IPS-NIHi7 (cell line): Measurements from ENCODE around the gene SRF.
"Not testable (repeated sequence)": the region's sequence is repeated elsewhere in the genome, so short reads cannot be mapped to it uniquely, and the experiment has no call there.

ENCODE experiments used
- DNase-seq: peaks from one replicate; pipeline ENCODE4 v3.0.0; 2012; ENCODE audit warnings: mixed read lengths; ENCODE audit errors: extremely low spot score

Gene SRF

DNA sequence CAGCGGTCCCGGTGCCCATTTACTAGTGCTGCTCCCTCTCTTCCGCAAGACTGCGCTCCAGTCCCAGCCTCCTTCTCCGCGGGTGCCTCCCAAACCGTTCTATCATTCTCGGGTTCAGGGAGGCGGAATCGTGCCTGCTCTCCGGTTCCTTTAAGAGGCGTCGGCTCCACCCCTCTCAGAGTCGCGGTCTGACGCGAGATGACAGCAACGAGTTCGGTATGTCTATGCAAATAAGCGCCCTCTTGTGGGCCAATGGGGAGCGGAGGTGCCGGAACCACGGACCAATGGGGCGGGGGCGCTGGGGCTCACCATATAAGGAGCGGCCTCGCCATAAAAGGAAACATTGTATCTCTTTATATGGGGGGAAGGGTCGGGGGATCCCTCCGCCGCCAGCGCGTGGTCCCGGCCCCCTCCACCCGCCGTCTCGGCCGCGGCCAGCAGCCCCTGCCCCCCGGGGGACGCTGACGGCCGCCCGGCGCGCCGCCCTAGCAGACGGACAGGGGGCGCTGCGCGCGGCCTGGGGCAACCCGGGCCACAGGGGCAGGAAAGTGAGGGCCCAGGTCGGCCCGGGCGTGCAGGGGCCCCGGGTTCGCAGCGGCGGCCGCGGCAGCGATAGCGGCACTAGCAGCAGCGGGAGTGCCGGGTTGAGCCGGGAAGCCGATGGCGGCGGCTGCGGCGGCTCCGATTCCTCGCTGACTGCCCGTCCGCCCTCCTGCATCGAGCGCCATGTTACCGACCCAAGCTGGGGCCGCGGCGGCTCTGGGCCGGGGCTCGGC, at the start of gene SRF:
Gene SRF (plus strand): TSS at position 339 of the 776 bp plus-strand sequence. CDS start 388 bp downstream, at position 727.
- peak; percentile 92 for DNase-seq

DNA sequence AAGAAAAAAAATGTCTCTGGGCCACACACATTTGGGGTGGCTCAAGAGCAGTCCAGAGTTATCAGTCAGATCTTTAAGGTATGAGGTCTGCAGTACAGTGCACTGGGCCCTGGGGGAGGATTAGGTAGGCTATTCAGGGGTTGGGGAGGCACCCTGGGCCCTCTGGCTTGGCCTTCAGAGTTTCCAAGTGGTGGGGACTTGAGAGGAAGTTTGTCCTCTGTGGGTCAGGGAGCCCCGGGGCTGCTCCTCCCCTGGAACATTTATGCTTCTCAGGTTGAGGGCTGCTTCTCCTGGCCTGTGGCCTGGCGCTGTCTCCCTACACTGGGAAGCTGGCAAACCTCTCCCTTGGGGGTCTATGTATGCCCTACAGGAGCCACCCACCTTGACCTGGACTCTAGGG, 48.9 kb upstream of the SRF start:
- no peak for DNase-seq

DNA sequence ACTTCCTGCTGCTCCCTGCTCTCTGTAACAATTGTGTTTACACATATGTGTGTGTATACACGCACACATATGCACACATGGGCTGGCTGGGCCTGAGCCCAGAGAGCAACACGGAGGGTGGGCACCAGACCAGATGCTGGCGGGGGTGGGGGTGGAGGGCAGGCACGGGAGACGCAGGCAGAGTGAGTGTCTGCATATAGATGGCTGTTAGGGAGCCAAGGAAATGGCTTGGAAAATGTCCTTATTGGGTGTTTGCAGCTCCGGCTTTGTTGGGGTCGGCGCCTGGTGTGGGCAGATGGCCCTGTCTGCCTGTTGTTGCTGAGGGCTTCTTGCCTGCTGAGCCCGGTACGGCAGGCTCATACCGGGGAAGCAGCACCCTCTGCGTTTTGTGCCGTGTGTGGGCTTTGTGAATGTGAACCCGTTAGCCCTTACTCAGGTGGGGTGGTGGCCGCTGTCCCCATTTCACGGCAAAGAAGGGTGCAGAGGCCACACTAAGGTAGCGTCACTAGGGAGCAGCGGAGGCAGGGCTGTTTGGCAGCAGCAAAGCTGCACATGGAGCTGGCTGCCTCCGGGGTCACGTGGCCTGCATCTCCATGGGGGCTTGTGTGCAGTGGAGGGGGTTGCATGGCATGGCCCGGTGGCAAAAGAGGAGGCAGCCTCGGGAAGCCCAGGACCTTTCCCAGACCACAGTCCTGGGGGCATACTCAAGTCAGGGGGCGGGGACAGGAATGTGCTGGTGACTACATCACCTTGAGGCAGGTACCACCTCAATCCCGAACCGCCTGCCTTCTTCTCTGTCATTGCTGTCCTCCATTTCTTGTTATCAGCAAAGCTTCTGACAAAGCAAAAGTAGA, 47.4 kb upstream of the SRF start:
- DNase-seq: no peak

DNA sequence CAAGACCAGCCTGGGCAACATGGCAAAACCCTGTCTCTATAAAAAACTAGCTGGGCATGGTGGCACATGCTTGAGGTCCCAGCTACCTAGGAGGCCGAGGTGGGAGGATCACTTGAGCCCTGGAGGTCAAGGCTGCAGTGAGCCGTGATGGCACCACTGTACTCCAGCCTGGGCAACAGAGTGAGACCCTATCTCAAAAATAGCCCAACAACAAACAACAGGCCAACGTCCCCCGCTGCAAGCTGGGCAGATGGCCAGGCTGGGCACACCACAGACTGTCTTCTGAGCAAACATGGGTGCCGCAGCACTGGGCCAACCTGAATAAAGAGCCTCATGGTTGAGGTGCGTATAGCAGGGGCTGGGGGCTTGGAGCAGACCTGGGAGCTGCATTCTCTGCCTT, 46.6 kb upstream of the SRF start:
- DNase-seq: no peak

DNA sequence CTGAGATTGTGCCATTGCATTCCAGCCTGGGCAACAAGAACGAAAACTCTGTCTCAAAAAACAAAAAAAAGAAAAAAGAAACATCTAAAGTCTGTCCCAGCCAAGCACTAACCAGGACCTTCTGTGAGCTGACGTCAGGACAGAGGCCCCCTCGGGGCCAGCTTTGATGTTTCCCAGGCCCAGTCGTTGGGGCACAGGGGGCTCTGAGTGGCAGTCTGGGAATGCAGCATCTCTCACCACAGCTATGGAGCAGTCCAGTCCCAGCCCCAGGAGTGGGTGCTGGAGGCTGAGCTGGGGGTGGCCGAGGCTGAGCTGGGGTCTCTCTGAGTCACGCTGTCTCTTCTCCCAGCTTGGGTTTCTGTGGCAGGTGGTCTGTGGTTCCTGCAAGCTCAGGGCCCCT, 46.0 kb upstream of the SRF start:
- no peak for DNase-seq

DNA sequence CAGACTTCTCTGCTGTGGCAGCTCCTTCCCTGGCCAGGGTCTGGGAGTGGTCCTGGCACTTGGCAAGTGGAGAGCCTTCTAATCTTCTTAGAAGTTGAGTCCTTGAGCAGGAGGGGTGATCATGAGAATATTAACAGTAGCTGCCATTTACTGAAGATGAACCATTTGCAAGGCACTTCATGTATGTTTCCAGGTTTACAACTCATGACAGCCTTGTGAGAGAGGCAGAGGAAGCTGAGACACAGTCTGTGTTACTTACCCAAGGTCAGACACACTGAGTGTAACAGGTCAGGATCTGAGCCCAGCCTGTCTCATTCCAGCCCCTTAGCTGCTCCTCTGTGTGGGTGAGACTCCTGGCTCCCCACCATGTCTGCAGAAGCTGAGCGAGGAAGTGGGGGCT, 45.5 kb upstream of the SRF start:
- no peak for DNase-seq

DNA sequence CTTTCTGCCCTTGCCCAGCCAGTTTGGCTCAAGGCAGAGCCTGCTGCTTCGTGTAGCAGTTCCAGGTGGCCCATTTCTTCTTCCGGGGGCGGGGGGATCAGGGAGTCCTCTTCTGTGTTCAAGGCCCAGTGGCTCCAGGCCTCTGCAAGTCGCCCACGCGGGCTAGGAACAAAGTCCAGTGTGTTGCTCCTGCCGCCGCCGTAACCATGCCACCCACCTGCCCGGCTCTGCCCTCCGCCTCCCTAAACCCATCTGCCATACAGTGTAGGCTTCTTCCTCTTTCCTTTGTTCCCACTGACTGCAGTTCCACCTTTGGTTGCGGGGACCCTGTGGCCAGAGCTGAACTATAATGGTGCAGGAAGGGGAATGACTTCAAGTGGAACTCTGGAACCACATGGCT, 43.9 kb upstream of the SRF start:
- no peak for DNase-seq

DNA sequence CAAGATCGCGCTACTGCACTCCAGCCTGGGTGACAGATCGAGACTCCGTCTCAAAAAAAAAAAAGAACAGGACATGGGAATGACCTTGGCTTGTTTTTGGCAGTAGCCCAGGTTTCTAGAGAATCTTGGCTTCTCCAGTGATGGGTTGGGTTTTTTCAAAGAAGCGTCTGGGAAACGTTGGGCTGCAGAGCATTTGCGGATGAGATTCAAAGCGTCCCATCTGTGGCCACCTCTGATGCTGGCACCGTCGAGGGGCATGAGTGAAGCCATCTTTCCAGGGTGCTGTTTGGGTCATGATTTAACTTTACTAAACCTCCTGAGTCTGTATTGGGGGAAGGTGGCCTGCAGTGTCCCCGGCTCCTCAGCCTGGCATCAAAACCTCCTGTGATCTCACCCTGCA, 43.2 kb upstream of the SRF start:
- DNase-seq: no peak

DNA sequence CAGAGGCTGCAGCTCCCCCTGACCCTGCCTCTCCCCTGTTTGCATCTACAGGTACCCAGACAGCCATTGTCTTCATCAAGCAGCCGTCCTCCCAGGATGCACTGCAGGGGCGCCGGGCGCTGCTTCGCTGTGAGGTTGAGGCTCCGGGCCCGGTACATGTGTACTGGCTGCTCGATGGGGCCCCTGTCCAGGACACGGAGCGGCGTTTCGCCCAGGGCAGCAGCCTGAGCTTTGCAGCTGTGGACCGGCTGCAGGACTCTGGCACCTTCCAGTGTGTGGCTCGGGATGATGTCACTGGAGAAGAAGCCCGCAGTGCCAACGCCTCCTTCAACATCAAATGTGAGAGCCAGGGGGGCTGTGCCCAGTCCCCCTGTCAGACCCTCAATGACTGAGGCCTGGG, 42.1 kb upstream of the SRF start:
- no peak for DNase-seq

DNA sequence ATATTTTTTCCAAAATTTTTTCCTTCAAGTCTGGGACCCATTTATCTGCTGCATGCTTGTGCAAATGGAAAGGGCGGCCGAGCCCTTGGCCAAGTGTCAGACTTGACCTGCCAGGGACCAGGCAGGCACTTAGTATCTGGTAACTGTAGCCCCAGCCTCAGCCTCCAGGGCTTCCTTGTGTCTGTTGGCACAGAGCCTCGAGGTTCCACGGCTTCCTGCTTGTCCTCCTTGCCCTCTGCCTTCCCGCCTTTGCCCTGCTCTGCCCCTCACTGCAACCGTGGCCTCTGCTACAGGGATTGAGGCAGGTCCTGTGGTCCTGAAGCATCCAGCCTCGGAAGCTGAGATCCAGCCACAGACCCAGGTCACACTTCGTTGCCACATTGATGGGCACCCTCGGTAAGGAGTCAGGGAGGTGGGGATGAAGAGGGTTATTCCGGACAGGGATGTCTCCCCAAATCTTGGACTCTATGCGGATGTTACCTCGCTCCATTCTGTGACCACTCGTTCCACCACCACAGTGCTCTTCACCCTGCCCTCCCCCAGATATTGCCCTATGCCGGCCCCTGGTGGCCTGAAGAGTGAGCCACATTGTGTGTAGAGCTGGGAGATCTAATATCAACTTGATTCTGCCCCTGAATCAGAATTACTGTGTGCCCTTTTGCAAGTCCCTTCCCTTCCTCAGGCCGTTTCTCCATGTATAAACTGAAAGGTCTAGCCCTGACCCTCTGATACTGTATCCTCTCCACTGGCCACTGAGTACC, 41.5 kb upstream of the SRF start:
- DNase-seq: peak; percentile 69

DNA sequence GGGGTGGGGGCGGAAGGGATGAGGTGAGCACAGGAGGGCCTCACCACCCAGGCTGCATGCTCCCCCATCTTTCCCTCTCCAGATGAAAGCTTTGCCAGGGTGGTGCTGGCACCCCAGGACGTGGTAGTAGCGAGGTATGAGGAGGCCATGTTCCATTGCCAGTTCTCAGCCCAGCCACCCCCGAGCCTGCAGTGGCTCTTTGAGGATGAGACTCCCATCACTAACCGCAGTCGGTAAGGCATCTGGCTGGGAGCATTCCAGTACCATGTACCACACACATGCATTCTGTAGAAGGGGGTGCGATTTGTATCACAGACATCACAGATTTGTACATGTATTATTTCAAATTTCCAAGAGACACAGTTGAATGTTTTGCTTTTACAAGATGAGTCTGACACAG, 40.6 kb upstream of the SRF start:
- no peak for DNase-seq

DNA sequence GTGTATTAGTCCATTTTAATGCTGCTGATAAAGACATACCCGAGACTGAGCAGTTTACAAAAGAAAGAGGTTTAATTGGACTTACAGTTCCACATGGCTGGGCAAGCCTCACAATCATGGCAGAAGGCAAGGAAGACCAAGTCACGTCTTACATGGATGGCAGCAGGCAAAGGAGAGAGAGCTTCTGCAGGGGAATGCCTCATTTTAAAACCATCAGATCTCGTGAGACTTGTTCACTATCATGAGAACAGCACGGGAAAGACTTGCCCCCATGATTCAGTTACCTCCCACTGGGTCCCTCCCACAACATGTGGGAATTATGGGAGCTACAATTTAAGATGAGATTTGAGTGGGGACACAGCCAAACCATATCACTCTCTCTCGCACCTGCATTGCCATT, 39.7 kb upstream of the SRF start:
- DNase-seq: not testable (repeated sequence)

DNA sequence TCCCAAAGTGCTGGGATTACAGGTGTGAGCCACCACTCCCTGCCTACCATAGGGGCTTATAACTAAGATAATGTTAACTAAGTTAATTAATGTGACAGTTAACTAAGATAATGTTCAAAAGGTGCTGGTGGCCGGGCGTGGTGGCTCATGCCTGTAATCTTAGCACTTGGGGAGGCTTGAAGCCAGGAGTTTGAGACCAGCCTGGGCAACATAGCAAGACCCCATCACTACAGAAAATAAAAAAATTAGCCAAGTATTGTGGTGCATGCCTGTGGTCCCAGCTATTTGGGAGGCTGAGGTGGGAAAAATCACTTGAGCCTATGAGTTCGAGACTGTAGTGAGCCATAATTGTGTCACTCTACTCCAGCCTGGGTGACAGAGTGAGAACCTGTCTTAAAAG, 32.8 kb upstream of the SRF start:
- no peak for DNase-seq

DNA sequence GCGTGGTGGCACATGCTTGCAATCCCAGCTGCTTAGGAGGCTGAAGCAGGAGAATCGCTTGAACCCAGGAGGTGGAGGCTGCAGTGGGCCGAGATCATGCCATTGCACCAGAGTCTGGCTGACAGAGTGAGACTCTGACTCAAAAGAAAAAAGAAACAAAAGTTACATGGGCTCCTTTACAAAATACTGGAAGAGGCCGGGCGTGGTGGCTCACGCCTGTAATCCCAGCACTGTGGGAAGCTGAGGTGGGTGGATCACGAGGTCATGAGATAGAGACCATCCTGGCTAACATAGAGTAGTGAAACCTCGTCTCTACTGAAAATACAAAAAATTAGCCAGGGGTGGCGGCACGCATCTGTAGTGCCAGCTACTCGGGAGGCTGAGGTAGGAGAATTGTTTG, 31.1 kb upstream of the SRF start:
- DNase-seq: not testable (repeated sequence)

DNA sequence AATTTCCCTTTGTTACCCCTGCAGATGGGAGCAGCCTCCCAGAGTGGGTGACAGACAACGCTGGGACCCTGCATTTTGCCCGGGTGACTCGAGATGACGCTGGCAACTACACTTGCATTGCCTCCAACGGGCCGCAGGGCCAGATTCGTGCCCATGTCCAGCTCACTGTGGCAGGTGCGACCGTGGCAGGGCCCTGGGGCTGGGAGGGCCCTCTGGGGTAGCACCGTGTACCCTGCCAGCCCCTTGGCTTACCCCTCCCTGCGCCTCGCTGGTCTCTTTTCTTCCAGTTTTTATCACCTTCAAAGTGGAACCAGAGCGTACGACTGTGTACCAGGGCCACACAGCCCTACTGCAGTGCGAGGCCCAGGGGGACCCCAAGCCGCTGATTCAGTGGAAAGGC, 29.4 kb upstream of the SRF start:
- no peak for DNase-seq

DNA sequence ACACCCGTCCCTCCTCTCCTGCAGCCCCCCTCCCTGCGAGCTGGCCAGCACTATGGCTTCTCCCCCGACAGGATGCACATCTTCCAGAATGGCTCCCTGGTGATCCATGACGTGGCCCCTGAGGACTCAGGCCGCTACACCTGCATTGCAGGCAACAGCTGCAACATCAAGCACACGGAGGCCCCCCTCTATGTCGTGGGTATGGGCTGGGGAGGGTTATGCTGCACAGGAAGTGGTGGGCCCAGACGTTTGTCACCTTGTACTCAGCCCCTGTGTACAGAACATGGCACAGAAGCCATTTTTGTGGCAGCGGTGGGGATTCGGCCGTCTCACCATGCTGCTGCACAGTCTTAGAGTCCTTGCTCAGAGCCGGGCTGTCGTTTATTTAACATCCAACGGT, 29.0 kb upstream of the SRF start:
- no peak for DNase-seq

DNA sequence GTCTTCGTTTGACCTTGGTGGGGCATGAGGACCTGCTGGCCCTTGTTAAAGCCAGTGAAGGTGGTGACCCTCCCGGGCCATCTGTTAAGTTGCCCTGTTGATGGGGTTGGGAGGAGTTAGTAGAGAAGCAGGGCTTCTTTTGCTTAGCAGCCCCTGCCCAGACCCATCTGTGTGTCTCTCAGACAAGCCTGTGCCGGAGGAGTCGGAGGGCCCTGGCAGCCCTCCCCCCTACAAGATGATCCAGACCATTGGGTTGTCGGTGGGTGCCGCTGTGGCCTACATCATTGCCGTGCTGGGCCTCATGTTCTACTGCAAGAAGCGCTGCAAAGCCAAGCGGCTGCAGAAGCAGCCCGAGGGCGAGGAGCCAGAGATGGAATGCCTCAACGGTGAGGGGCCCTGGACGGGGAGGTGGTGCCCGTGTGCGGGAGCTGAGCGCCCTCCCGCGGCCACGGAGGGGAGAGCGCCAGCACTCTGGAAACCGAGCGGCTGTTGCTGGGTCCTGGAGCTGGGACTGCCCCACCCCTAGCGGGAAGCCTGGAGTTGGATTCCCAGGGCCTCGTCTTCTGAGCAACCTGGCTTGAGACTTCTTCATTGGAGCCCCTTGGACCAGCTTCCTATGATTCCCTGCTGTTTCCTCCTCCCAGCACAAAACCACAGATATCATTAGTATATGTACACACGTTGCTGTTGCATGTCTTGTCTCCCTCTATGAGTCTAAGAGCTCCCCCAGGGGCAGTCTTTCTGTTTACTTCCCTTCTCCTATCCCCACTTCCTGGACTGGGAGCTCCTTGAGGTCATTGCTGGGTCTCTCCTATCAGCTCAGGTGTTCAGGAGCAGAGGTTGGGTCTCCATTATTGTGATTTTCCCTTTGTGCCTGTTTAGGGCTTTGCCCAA, 27.6 kb upstream of the SRF start:
- DNase-seq: peak; percentile 99

DNA sequence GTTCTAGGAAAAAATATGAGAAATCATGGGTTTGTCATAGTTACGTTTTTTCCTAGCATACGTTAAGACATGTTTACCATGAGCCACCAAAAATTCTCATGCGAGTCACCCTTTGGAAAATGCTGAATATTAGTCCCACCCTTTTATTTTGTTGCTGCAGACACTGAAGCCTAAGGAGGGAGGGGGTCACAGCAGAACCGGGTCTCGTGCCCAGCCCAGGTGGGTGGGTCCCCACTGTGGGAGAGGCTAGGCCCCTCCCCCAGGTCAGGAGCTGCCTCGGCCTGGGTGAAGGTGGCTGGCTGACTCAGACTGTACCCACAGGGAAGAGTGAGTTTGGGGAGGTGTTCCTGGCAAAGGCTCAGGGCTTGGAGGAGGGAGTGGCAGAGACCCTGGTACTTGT, 26.2 kb upstream of the SRF start:
- no peak for DNase-seq

DNA sequence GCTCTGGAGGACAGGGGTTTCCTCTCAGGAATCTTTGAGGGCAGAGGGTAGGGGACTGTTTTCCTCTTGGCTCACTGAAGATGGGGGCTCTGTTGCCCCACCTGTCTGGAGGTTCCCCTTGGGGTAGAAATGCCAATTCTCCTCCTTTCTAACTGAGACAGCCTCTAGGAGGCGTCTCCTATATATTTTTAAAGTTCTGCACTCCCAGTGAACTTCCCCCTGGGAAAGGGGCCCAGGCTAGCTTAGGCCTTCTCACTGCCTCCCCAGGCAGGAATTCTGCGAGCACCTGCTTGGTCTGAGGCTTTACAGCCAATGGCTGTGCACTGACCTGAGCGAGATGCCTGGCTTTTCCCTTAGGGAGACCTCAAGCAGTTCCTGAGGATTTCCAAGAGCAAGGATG, 24.8 kb upstream of the SRF start:
- no peak for DNase-seq

DNA sequence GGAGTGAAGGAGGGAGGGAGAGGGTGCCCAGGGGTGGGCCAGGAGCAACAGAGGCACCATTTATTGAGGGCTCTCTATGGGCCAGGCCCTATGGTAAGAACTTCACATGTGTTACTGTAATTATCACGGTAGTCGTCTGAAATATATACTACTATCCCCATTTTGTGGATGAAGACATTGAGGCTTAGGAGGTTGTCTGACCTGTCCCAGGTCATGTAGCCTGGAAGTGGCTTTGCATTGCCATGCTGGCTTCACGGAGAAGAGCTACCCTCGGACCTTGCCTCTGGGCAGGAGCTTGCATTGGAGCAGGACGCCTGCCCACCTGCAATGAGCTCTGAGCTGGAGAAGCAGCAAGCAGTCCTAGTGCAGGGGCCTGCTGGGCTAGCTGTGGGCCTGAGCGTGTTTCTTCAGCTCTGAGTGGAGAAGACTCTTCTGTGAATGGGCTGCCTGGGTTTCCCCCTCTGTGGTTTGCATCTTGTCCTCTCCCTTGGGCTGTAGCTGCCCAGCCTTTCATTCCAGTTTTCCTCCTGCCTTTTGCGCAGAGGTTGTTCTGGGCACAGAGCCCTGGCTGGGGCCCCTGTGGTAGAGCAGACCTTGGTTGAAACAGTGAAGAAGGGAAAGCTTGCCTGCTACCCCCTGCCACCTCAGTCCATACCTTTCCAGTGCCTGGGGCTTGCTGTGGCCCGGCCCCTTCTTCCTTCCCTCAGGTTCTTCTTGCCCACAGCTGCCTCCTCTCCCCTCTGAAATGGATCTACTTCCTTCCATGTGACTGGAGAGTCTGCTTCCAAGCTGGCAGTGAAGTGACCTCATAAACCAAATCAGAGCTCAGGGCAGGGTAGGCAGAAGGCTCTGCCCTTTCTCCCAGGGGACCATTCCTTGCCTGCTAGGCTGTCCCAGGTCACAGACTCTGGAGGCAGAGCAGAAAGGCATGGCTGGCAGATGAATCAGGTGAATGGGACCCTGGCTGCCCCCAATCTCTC, 24.1 kb upstream of the SRF start:
- no peak for DNase-seq
